Thyroid gland (tissue), 4 donors: ENCODE measurements around the gene SLC1A7.

ENCODE experiments used
- POLR2A ChIP-seq, 2 donors: fragments of 450-650 bp; IDR thresholded peaks; one replicate each; pipeline ENCODE4 v1.6.1; 2017; ENCODE audit warnings: antibody characterized with exemption in 2 of 2, mild to moderate bottlenecking in 2 of 2, moderate library complexity in 1 of 2
- TF ChIP-seq, protein P1 (sequence below), 6 experiments: fragments of 200-600 bp in 3 of 6; fragments of 450-650 bp in 3 of 6; sonication (generic) in 3 of 6; IDR thresholded peaks; one replicate each; pipeline ENCODE4 v1.5.1; 2016 to 2019; ENCODE audit warnings: antibody characterized with exemption in 6 of 6, mild to moderate bottlenecking in 2 of 6, inconsistent platforms in 1 of 6, moderate library complexity in 1 of 6

DNA sequence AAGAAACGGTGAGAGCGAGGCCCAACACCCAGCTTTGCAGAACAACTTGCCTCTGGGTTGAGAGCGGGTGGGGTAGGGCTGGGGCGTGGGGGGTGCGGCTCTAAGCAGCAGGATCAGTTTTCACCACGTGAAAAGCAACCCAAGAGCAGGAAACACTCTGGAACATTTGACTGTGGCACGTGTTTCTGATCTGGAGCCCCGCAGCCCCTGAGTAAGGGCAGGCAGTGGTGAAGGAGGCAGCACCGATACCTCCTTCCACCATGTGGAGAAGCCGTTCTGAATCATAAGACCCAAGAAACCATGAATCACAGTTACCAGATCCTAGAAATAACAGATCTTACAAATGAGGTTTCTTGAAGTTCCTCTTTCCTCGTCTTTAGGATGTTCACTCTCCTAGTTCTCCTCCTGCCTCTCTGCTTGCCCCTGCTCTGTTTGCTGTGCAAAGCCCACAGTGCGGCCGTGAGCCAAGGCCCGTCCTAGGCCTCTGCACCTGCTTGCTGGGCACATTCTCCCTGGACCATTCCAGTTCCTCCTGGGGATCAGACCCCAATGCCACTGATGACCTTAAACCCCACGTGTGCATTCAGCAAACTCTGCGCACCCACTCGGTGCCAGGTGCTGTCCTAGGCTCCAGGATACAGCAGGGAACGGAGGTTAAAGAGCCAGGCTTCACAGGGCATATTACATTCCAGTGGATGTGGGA, 31.9 kb downstream of the SLC1A7 start:
- TF ChIP-seq, protein P1, sequence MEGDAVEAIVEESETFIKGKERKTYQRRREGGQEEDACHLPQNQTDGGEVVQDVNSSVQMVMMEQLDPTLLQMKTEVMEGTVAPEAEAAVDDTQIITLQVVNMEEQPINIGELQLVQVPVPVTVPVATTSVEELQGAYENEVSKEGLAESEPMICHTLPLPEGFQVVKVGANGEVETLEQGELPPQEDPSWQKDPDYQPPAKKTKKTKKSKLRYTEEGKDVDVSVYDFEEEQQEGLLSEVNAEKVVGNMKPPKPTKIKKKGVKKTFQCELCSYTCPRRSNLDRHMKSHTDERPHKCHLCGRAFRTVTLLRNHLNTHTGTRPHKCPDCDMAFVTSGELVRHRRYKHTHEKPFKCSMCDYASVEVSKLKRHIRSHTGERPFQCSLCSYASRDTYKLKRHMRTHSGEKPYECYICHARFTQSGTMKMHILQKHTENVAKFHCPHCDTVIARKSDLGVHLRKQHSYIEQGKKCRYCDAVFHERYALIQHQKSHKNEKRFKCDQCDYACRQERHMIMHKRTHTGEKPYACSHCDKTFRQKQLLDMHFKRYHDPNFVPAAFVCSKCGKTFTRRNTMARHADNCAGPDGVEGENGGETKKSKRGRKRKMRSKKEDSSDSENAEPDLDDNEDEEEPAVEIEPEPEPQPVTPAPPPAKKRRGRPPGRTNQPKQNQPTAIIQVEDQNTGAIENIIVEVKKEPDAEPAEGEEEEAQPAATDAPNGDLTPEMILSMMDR (IDR thresholded peaks at IDR 0.05), result no peak
- no peak for TF ChIP-seq POLR2A (IDR thresholded peaks at IDR 0.05)
